ENCODE results near the gene OLFML1. TPM values are rescaled to one million over a fixed set of nuclear protein-coding genes. Genes with fewer than 3 reads are reported as not detected.

The OLFML1 gene
- total RNA-seq, 1 experiment from 2014 or later: not detected

DNA sequence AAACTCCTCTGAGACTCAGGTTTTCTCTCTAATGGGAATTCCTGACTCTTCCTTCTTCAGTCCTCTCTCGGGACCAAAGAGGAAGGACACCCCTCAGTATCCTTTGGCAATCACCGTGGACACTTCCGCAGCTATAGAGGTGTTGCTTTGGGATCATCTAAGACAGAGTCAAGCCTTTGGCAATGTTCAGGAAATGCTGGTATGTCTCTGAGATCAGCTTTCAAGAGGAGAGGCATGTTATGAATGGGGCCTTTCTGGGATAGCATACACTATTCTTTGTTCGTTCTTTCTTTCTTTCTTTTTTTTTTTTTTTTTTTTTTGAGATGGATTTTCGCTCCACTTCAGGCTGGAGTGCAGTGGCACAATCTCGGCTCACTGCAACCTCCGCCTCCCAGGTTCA lies 14.2 kb upstream of the OLFML1 start:
- Mint-ChIP-seq H3K9me3 (ENCODE audit: unreplicated experiment) (no peaks in the 10 kb centered on the region), H3K27ac (ENCODE audit: low read depth, unreplicated experiment) (no peak overlapping the region), H3K4me3 (ENCODE audit: unreplicated experiment) (no peak overlapping the region), H3K27me3 (ENCODE audit: insufficient read depth, unreplicated experiment) (no peaks in the 10 kb centered on the region), H3K36me3 (ENCODE audit: insufficient read depth, unreplicated experiment) (no peaks in the 10 kb centered on the region), H3K4me1 (ENCODE audit: insufficient read depth, unreplicated experiment) (no peaks in the 10 kb centered on the region)
- no peak for DNase-seq (ENCODE audit: unreplicated experiment)
- CTCF ChIA-PET: interaction anchor here (0.7 to 1.8 kb wide), 7 partner anchors 25 to 100 kb away, joined by 3 to 8 read pairs (median 4); no protein-coding TSS in a partner anchor
- TF ChIP-seq, protein P1, sequence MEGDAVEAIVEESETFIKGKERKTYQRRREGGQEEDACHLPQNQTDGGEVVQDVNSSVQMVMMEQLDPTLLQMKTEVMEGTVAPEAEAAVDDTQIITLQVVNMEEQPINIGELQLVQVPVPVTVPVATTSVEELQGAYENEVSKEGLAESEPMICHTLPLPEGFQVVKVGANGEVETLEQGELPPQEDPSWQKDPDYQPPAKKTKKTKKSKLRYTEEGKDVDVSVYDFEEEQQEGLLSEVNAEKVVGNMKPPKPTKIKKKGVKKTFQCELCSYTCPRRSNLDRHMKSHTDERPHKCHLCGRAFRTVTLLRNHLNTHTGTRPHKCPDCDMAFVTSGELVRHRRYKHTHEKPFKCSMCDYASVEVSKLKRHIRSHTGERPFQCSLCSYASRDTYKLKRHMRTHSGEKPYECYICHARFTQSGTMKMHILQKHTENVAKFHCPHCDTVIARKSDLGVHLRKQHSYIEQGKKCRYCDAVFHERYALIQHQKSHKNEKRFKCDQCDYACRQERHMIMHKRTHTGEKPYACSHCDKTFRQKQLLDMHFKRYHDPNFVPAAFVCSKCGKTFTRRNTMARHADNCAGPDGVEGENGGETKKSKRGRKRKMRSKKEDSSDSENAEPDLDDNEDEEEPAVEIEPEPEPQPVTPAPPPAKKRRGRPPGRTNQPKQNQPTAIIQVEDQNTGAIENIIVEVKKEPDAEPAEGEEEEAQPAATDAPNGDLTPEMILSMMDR (IDR thresholded peaks at IDR 0.05; ENCODE audit: unreplicated experiment): no peak
- intact Hi-C loops (cut with micrococcal nuclease): no loop called here
- POLR2A ChIA-PET: no interaction called here
- BruUV-seq (replicated peaks): no TSS peak

DNA sequence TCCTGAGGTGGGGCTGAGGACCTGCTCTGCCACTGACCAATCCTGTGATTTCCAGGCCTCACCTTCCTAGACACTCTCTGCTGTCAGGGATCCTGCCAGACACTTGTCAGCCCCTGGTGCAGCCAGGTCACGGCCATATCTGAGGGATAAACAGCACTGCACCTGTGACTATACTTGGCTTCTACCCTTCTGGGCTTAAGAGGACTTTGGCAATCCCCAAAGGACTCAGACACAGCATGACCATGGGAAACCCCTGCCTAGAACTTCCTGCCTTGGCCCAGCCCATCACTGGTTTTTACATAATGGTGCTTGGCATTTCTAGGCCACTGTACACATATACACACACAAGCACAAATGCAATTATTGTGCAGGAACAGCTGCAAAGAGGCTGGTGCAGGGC lies 11.6 kb upstream of the OLFML1 start:
- TF ChIP-seq, protein P1 (IDR thresholded peaks at IDR 0.05; ENCODE audit: unreplicated experiment): no peak
- no peaks in the 10 kb centered on the region for H3K9me3 Mint-ChIP-seq (ENCODE audit: unreplicated experiment)
- no peaks in the 10 kb centered on the region for H3K4me1 Mint-ChIP-seq (ENCODE audit: insufficient read depth, unreplicated experiment)
- POLR2A ChIA-PET: no interaction called here
- intact Hi-C loops (cut with micrococcal nuclease): no loop called here
- no peaks in the 10 kb centered on the region for H3K36me3 Mint-ChIP-seq (ENCODE audit: insufficient read depth, unreplicated experiment)
- CTCF ChIA-PET: interaction anchor here (1.1 to 1.6 kb wide), 3 partner anchors 13 to 214 kb away, joined by 3 to 5 read pairs (median 3); no protein-coding TSS in a partner anchor
- no TSS peak for BruUV-seq (replicated peaks)
- no peak overlapping the region for H3K4me3 Mint-ChIP-seq (ENCODE audit: unreplicated experiment)
- H3K27ac Mint-ChIP-seq (ENCODE audit: low read depth, unreplicated experiment): no peak overlapping the region
- DNase-seq (ENCODE audit: unreplicated experiment): no peak
- no peaks in the 10 kb centered on the region for H3K27me3 Mint-ChIP-seq (ENCODE audit: insufficient read depth, unreplicated experiment)

GRCh38 chr11:7480113-7480512 lies 5.2 kb upstream of the OLFML1 start:
- intact Hi-C loops (cut with micrococcal nuclease): no loop called here
- H3K9me3 Mint-ChIP-seq (ENCODE audit: unreplicated experiment): no peaks in the 10 kb centered on the region
- peak; percentile 20 for DNase-seq (ENCODE audit: unreplicated experiment)
- ChIA-PET CTCF (interaction anchor here (0.8 to 1.2 kb wide), 2 partner anchors 12 to 33 kb away, joined by 3 to 4 read pairs; no protein-coding TSS in a partner anchor), POLR2A (no interaction called here)
- H3K27ac Mint-ChIP-seq (ENCODE audit: low read depth, unreplicated experiment): no peak overlapping the region
- no peaks in the 10 kb centered on the region for H3K36me3 Mint-ChIP-seq (ENCODE audit: insufficient read depth, unreplicated experiment)
- no peaks in the 10 kb centered on the region for H3K4me1 Mint-ChIP-seq (ENCODE audit: insufficient read depth, unreplicated experiment)
- TF ChIP-seq, protein P1 (IDR thresholded peaks at IDR 0.05; ENCODE audit: unreplicated experiment): no peak
- no peak overlapping the region for H3K4me3 Mint-ChIP-seq (ENCODE audit: unreplicated experiment)
- no TSS peak for BruUV-seq (replicated peaks)
- H3K27me3 Mint-ChIP-seq (ENCODE audit: insufficient read depth, unreplicated experiment): no peaks in the 10 kb centered on the region

GRCh38 chr11:7484131-7484530 lies 1.2 kb upstream of the OLFML1 start:
- DNase-seq (ENCODE audit: unreplicated experiment): no peak
- Mint-ChIP-seq H3K27ac (ENCODE audit: low read depth, unreplicated experiment) (no peak overlapping the region), H3K36me3 (ENCODE audit: insufficient read depth, unreplicated experiment) (no peaks in the 10 kb centered on the region), H3K4me1 (ENCODE audit: insufficient read depth, unreplicated experiment) (no peaks in the 10 kb centered on the region), H3K27me3 (ENCODE audit: insufficient read depth, unreplicated experiment) (no peaks in the 10 kb centered on the region), H3K9me3 (ENCODE audit: unreplicated experiment) (no peaks in the 10 kb centered on the region), H3K4me3 (ENCODE audit: unreplicated experiment) (no peak overlapping the region)
- CTCF ChIA-PET: no interaction called here
- no TSS peak for BruUV-seq (replicated peaks)
- POLR2A ChIA-PET: no interaction called here
- intact Hi-C loops (cut with micrococcal nuclease): no loop called here
- TF ChIP-seq, protein P1 (IDR thresholded peaks at IDR 0.05; ENCODE audit: unreplicated experiment): no peak
